GDM1 (cell line): ENCODE measurements around the gene PNLIPRP2.

Experiments used
- DNase-seq: peaks from one replicate; lab custom pipeline; 2025; lab: John Stamatoyannopoulos, UW

PNLIPRP2 gene

DNA sequence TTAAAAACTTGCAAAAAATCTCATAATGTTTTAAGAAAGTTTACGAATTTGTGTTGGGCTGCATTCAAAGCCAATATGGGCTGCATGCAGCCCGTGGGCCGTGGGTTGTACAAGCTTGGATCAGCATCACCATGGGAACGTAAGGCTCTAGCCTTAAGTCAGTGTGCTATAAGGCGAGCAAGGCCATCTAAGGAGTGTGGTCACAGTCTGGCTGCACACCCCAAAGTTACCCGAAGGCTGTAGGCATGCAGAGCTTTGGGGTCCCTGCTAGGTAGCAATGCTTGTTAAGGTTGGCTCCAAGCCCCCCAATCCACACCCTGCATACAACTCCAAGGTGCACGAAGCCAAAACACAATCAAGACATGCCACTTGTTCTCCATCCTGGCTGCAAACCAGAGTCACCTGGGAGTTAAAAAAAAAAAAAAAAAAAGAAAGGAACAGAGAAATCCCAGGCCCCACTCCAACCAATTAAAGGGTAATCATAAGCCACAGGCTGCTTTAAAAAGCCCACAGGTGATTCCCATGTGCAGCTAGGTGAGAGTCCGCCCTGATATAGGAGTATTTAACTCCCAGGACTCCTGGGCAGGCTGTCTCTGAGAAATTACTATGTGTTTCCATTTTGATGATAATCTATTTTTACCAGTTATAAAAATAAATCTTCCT lies 8.5 kb upstream of the PNLIPRP2 start:
- no peak for DNase-seq

DNA sequence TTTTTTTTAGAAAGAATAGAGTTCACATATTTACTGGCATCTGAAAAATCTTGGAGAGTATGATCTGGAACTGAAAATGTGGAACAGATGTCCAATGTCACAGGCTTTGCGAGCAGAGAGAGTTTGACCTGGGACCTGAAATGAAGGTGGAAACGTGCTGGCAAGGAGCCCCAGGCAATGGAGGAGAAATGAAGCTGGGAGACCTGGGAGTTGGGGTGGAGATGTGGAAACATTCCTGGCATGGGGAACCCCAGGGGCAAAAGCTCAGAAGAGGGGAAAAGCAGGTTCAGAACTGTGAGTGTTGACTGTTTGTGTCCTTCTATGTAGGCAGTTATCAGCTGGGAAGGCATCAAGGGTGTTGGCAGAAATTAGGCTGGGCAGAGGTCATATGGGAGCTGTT lies 7.3 kb upstream of the PNLIPRP2 start:
- DNase-seq: no peak

DNA sequence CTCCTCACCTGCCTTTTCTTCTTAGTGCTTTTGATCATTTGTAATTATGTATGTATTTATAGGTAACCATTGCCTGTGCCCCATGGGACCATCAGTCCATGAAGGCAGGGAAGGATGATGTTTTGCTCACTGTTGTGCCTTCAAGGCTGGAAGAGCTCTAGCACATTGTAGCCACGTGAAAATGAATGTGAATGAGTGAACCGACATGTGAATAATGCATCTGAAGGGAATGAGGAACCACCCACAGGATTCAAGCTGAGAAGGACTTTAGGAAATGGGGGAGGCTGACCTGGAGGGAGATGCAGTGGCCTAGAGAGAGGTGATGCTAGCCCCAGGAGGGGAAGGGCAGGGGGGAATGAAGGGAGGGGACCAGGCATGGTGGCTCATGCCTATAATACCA lies 6.0 kb upstream of the PNLIPRP2 start:
- DNase-seq: no peak

DNA sequence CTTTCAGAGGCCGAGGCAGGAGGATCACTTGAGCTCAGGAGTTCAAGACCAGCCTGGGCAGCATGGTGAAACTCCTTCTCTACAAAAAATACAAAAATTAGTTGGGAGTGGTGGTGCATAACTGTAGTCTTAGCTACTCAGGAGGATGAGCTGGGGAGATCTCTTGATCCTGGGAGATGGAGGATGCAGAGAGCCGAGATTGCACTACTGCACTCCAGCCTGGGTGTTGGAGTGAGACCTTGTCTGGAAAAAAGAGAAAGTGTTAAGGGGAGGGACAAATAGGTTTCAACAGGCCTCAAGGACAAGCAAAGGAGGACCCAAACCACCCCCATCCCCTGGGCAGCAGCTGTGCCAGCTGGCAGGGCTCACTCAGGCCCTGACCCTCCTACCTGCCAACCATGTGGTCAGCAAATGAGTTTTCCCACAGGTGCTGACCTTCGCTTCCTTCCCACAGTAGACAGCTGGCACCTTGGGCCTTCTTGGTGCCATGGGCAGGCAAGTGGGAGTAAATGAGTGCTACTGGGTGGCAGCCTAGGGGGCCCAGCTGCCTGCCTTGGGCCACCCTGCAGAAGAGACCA lies 5.5 kb upstream of the PNLIPRP2 start:
- no peak for DNase-seq

DNA sequence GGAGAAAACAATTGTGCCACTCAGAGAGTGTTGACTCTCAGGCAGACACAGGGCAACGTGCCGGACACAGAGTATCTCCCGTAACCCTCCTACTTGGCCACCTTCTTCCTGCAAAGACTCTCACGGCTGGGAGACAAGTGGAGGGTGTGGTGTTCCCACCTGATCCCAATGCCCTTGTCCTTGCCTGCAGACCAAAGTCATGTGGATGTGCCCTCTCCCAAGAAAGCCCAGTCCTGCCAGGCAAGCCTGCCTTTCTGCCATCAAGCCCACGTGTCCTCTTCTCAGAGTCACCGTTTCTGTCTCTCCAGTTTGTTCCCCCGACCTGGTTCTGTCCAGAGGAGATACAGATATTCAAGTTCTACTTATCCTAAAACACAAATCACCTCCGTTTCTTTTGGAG lies 723 bp downstream of the PNLIPRP2 start:
- DNase-seq: no peak

DNA sequence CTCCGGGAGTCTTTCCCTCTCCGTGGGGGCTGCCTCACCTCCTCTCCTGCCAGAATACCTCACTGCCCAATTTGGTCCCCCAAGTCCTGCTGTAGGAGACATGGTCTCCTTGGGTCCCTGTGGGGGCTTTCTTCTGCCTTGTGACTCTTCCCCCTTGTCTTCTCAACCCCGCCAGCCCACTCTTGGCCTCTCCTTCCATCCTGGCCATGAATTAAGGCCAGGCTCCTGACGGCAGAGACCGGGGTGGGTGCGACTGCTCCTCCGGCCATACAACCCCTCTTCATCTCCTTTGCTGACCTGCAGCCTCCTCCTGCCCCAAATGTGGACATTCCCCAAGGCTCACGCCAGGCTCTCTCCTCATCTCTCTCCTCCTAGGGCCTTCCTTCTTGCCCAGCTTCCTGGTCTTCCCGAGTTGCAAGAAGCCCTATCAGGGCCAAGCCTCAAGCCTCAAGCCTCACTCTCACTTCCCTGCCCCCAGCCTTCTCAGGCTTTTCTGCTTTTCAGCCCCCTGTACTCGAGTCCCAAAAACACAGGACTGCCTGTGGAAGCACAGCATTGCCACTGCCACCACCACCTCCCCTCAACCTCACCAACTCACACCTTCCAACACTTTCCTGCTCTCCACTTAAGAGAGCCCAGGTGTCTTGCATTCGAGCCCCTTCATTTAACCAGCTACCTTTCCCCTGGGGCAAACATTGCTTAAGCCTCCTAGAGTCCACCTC lies 1.3 kb downstream of the PNLIPRP2 start:
- DNase-seq: no peak

DNA sequence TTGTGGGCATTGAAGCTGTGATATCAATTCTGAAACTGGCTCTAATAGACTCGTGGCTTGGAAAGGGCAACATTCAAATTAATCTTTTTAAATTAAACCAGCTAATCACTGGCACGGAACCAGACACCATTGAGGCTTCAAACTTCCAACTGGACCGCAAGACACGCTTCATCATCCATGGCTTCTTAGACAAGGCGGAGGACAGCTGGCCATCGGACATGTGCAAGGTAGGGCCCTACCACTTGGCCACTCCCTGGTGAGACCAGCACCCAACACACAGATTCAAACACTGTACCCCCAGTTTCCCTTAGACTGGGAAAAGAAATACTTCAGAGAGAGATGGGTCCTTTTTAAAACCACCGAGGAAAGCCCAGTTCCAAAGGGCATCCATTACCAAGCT lies 5.1 kb downstream of the PNLIPRP2 start:
- no peak for DNase-seq

DNA sequence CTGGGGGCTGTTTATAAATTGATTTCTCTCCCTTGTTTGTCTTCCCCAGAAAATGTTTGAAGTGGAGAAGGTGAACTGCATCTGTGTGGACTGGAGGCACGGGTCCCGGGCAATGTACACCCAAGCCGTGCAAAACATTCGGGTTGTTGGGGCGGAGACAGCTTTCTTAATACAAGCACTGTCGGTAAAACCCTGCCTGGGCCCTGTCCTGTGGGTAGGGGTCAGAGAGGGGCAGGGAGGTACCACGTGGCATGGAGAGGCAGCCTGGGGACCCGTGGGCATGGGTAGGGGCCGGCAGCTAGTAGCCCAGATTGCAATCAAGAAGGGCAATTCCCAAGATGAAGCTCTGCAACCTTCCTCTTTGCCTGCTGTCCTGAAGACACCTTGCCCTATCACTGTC lies 6.1 kb downstream of the PNLIPRP2 start:
- no peak for DNase-seq

DNA sequence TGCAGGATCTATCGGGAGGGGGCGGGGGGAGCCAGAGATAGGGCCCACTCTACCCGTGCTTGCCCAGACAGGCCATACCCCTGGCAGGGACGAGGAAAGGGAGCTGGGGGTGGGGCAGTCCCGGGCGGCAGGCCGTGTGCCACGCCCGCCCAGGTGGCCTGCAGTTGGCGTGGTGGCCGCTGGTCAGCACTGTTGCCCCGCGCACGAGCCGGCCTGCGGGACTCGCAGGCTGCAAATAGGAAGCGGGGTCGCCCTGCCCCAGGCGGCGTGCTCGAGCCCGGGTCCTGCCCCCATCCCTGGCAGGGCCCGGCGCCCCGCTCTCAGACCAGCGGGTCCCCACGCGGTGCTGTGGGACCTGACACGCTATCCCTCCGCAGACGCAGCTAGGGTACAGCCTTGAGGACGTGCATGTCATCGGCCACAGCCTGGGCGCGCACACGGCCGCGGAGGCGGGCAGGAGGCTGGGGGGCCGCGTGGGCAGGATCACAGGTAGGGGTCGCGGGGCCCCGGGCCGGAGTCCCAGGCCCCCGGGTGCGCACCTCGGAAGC lies 6.7 kb downstream of the PNLIPRP2 start:
- DNase-seq: no peak

DNA sequence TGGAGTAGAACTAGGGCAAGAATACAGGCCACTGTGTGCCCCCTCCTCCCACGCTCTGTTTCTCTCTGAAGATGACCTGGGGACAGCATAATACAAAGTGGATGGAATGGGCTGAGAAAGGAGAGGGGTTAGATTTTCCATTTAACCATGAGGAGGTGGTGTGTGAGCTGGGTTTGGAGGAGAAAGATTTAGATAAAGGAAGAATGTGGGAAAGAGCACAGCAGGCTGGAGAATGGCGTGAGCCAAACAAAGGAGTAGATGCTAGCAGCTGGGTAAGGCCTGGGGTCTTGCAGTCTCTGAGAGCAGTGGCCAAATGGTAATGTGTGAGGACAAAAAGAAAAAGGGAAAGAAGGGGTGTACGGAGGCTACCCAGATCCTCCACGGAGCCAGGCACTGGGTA lies 8.6 kb downstream of the PNLIPRP2 start:
- DNase-seq: no peak

DNA sequence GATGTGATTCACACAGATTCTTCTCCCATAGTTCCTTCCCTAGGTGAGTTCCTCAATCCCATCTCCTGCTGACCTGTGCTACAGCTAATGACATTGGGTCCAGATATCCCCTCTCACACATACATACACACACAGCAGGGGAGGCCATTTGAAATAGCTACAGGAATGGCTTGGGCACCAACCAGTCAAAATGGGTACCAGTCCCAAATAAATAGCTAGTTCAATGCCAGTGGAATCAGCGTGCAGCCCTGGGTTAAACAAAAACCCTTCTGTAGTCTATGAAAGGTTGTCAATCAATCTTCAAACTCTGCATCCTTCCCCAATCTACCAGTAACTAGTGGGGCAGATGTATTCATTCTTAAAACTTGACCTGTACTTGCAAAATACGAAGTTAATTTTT lies 9.3 kb downstream of the PNLIPRP2 start:
- no peak for DNase-seq

DNA sequence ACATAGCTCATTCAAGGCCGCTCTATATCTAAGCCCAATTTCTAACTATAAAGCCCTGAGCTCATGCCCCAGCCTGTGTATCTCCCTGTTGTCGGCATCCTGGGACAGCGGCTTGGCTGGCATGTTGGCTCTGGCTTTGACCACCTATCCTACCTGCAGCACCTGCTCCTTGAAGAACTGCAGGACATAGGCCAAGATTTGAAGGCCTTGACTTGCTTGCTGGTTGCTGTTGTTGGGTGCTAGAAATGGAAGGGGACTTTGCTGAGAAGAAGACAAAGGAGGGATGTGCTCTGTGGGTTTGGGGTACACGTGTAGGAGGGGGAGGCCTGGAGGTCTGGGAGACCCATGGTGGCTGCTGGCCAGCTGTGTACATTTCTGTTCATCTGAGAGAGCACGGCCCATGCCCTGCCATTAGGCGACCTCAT lies 11.1 kb downstream of the PNLIPRP2 start:
- no peak for DNase-seq

DNA sequence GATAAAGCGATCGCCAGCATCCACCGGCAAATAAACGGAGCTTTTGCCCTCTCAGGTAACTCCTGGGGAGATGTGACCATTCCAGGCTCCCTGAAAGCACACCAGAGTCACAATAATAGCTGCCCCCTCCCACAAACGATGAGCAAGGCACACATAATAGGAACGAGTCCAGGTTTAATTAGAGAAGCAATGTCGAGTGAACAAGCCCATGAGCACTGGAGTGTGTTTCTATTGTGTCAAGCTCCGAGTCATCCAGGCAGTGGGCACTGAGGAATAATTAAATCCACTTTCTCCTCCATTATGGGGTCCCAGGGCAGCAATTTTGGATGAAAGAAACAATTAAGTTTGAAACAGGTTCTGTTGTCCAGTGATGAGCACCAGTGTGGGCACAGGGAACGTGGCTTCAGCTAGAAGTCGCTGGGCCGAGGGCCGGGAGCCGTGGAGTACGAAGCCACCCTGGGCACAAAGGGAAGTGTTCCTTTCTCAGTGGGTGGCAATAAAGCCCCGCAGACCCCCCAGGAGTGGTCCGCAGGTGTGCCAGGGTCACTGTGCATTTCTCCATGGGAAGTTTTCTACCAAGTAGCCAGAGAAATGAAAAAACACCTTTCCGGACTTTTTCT lies 12.0 kb downstream of the PNLIPRP2 start:
- DNase-seq: no peak

DNA sequence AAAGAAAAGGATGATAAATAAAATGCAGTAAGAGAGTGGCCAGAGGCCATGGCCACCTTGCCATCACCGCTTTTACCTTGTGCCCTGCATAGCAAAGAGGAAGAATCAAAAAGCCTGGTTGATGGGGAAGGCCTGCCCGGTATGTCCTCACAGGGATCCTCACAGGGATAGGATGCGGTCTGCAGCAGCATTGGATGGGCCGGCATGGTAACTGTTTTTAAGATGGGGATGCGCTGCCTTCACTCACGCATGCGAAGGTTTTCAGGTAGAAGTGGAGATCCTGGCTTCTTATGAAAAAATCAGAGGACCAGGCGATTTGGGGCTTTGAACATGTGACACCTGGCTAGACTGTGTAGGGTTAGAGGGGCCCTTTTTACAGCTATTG lies 12.5 kb downstream of the PNLIPRP2 start:
- no peak for DNase-seq

DNA sequence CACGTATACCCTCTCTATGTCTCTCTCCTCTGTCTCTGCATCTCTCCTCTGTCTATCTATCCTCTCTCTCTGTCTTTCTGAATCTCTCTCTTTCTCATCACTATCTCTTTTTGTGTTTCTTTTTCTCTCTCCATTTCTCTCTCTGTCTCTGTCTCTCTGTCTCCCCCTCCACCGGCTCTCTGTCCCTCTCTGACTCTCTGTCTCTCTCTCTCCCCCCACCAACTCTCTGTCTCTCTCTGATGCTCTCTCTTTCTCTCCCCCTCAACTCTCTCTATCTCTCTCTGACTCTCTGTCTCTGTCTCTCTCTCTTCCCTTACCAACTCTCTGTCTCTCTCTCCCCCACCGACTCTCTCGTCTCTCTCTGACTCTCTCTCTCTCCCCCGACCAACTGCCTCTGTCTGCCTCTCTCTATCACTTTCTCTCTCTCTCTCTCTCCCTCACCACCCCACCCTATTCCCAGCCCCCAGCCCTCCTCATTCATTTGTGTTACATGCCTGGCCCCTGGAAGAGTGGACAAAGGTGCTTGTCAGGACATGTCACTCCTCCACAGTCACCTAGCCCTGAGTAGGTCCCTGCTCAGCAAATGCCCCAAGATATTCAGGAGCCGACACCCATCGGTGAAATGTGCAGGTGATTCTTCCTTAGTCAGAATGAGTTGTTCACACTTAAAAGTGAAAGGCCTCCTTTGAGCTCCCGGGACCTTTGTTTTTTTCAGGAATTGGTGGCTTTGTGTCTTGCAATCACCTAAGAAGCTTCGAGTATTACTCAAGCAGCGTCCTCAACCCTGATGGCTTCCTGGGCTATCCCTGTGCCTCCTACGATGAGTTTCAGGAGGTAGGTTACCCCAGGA lies 13.6 kb downstream of the PNLIPRP2 start:
- no peak for DNase-seq

DNA sequence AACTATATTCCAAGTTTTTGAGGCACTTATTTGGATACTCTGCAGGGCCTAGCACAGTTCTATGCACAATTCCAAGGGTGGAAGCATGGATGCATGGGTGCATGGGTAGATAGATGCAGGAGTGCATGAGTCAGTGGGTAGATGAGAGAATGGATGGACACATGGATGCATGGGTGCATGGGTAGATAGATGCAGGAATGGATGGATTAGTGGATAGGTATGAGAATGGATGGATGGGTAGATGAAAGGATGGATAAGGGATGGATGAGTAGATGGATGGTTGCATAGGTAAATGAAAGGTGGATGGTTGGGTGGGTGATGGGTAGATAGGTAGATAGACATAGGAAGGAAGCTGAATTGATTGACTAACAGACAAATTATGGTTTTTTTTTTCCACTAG lies 15.6 kb downstream of the PNLIPRP2 start:
- no peak for DNase-seq

DNA sequence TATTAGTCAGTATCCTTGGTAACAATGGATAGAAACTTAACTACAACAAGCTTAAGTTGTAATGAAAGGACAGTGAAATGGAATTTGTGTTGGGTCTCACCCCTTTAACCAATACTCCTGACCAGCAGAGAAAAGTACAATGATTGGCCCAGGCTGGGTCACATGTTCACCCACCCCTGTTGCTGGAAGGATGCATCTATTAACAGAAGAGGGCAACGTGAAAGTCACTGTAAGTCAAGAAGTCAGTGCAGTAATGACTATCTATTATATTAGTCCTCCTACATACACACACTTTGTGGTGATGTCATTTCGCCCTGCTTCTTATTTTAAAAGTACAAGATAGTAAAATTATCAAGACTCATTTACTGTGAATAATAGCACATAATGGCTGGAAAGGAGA lies 16.2 kb downstream of the PNLIPRP2 start:
- no peak for DNase-seq

DNA sequence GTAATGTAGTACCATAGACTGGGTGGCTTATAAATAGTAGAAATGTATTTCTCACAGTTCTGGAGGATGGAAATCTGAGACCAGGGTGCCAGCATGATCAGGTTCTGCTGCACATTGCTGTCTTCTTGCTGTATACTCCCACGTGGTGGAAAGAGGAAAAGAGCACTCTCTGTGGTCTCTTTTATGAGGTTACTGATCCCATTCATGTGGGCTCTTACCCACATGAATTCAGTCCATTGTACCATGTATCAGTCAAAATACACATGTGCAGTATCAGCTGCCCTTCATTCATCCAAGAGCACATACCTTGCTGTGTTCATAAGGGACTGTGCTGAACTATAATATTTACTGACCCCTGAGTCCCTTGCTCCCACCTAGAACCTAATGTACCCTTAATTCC lies 17.1 kb downstream of the PNLIPRP2 start:
- DNase-seq: no peak

DNA sequence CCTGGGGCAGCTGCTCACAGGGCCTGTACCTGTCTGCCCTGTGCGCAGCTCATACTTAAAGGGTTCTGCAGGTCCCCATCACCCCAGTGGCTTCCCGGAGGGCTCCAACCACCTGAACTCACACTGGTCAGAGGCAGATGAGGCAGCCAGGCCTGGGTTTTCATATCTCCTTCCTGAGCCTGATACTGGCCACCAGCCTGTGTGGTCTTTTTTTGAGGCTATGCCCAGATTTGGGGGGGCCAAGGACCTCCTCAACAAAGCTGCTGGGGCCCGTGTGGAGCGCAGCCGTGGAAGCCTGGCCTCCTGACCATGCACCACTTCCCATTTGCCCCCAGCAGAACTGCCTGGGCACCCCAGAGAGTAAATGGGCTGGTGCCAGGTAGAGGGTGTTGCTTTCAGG lies 25.7 kb downstream of the PNLIPRP2 start:
- DNase-seq: no peak

DNA sequence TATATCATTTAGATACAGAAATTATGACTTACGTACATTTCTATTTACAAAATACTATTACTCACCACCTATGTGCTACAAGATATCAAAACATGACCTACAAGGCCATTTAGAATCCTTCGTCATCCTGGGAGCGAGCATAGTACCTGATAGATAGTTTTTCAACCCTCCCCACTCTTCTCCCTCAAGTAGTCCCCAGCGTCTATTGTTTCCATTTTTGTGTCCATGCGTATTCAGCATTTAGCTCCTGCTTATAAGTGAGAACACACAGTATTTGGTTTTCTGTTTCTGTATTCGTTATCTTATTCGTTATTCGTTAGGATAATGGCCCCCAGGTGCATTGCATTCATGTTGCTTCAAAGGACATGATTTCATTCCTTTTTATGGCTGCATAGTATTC lies 28.1 kb downstream of the PNLIPRP2 start:
- no peak for DNase-seq

DNA sequence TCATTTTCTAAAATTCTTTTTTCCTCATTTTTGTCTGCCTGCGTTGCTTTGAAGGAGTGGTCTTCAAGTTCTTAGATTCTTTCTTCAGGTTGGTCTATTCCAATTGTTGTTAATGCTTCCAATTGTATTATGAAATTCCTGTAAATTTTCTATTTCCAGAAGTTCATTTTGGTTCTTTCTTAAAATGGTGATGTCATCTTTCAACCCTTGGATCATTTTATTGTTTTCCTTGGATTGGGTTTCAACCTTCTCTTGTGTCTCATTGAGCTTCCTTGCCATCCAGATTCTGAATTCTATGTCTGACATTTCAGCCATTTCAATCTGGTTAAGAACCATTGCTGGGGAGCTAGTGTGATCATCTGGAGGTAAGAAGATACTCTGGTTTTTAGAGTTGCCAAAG lies 33.1 kb downstream of the PNLIPRP2 start:
- no peak for DNase-seq

DNA sequence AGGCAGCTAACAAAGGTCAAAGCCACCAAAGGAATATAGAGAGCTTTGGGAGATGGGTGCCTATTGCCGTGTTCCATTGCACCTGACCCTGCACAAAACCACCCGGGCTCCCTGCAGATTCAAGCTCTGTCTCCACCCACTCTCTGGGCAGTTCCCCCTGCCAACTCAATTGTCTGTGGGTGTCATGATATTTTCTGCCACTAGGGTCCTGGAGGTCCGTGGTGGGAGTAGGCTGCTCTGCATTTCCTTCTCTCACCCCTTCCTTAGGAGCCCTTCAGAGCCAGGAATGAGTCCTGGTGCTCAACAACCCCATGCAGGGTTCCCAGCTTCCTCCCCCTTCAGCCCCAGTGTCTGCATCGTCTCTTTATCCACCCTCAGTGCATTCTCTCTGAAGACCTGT lies 34.1 kb downstream of the PNLIPRP2 start:
- no peak for DNase-seq
